ENCODE measurements around the gene DPAGT1.
"Not testable (repeated sequence)": the region's sequence is repeated elsewhere in the genome, so short reads cannot be mapped to it uniquely, and the experiment has no call there.

Gene DPAGT1

DNA sequence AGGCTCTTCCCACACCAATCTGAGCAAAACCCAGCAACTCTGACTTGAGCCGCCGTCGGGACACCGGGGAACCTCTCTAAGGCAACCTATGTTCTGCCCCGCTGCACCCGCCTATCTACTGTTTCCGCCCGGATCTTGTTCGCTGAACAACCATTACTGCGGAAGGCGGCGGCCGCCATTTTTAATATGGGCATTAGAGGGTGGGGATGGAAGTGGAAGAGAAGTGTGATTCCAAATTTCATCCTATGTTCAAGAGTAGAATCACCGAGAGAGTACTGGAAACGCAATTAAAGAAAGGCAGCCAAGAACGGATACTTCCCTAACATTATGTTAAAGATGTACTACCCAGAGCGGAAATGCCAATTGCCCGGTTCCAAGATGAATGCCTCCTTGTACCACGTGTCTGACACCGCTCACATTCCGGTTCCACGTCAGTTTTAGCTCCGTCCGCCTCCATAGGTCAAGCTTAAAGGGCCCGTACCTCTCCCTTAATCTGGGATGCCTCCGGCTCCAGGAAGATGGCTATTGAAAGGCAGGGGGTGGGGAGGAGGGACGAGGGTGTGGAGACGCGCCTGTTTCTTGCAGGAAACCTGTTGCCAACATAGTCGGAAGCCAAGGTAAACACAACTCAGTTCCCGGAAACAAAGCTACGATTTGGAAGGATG lies at the start of gene DPAGT1:
DPAGT1 (minus strand) TSS at position 95 of the 665 bp plus-strand sequence. CDS start 198 bp downstream, outside the sequence.
- DNase-seq (ENCODE audit: low spot score) = peak; percentile 80

DNA sequence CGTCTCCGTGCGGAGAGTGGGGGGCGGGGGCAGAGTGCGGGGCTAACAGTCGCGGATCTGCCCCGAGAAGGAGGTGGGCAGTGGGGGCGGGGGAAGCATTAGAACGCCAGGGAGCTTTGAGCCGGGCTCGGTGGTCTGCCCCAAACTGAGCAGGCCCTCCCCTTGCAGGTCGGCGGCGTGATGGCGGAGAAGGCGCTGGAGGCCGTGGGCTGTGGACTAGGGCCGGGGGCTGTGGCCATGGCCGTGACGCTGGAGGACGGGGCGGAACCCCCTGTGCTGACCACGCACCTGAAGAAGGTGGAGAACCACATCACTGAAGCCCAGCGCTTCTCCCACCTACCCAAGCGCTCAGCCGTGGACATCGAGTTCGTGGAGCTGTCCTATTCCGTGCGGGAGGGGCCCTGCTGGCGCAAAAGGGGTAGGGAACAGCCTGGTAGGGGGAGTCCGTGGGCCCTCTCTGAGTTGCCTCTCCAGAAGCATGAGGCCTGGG lies 48.2 kb upstream of the DPAGT1 start:
- no peak for DNase-seq (ENCODE audit: low spot score)

DNA sequence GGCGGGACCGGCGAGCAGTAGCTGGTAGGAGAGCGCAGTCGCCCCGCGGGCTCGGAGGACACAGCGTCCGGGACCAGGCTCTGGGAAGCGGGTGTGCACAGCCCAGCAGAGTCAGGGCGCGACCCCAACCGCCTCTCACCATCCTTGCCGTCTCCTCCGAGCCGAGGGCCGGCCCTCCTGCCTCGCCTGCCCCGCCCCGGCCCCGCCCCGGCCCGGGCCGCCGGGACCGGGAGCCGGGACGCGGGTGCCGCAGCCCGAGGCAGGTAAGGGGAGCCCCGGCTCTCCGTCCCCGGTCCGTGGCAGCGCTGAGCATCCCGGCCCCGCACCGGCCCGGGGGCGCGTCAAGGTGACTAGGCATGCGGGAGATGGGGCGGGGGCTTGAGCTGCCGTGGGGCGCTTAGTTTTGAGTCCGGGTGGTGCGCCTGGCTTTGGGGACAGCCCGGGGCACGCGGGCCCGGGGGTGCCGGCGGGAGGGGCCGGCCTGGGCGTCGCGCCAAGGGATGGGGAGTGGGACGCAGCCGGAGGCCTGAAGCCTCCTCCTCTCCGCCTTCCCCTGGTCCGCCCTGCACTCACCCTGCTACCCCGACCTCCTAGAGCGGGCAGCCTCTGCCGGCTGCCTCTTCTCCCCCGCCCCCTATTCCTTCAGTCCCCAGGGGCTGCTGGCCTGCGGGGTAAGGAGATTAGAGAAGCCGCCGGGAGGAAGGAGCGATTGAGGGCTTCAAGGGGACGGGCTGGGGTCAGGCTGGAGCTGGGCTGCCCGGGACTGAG lies 47.5 kb upstream of the DPAGT1 start, which contains the start of gene ABCG4:
ABCG4 (plus strand) TSS at position 35 of the 768 bp plus-strand sequence. CDS start 914 bp downstream, outside the sequence.
- no peak for DNase-seq (ENCODE audit: low spot score)

DNA sequence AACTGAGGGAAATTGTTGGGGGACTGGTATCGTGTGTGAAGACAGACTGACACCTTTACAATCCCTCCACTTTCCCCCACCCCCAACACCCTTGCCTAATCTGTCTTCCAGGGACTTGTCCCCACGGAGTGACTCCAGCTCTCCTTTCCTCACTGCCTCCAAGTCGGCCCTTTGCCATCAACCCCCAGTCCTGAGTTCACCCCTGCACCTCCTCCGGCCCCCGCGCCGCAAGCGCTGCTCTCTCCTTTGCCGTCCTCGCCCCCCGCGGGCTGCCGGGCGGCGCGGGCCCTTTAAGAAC lies 47.0 kb upstream of the DPAGT1 start:
- no peak for DNase-seq (ENCODE audit: low spot score)

DNA sequence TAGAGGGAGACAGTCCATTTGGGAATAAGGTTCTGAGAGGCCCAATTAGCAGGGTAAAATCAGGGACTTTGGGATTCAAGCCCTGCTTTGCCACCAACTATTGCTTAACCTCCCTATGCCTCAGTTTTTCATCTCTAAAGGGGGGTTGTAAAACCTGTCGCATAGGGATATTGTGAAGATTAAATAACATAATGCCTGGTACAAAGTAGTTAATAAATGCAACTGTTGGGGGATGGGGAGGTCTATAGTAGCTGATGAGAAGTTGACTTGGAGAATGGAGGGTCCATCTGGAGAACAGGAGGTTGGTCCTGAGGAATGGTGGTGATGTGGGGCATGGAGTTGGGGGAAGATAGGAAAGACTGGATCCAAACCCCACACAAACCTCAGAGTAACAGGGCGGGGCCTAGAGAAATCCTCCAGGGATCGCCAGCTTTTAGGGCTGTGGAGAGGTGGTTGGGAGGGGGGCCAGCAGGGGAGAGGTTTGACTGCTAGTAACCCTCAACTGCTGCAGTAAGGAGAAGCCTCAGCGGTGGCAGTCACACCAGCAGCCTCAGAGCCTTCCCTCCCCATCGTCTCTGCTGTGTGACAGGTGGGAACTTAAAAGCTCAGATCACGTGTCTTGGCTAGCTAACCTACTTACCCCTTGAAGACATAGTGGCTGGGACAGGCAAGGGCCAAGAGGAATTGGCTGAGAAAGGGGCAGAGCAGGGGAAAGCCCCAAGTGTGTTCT lies 46.1 kb upstream of the DPAGT1 start:
- DNase-seq (ENCODE audit: low spot score) = no peak

DNA sequence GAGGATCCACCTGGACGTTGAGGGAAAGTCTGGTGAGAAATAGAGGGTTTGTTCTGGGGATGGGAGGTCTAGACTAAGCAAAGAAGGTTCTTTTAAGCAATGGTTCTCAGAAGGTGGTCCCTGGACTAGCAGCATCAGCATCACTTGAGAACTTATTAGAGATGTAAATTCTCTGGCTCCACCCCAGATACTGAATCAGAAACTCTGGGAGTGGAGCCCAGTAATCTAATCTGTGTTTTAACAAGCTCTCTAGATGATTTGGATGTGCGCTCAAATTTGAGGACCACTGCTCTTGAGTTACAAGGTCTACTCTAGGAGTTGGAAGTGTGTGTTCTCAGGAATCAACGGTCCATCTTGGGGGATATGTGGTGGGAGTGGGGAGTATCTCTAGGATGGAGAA lies 43.9 kb upstream of the DPAGT1 start:
- no peak for DNase-seq (ENCODE audit: low spot score)

DNA sequence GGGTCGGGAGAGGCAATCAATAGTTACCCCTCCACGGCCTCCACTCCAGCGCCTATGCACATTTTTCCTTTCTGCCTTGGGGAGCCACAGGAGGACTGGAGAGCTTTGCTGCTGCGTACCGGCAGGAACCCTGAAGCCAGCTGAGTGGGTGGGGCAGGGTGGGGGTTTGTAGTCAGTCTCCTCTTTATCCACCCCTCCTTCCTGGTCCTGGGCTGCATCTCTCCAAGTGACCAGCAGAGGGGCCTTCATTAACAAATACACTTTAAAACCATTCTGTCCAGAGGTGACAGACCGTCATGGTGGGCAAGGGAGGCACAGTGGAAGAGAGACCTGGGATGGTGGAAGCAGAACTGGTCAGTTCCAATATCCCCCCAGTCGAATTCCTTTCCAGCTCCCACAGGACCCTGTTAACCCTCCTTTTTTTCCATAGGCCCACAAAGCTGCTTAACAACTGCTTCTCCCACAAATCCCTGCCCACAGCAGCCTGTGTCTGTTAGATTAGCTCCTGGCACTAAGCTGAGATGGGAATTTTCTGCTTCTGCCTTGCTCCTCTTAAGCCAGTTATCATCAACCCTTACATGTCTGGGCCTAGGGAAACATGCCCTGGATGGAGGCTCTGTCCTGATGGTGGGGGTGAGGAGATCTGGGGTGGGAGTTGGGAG lies 43.3 kb upstream of the DPAGT1 start:
- peak; percentile 88 for DNase-seq (ENCODE audit: low spot score)

DNA sequence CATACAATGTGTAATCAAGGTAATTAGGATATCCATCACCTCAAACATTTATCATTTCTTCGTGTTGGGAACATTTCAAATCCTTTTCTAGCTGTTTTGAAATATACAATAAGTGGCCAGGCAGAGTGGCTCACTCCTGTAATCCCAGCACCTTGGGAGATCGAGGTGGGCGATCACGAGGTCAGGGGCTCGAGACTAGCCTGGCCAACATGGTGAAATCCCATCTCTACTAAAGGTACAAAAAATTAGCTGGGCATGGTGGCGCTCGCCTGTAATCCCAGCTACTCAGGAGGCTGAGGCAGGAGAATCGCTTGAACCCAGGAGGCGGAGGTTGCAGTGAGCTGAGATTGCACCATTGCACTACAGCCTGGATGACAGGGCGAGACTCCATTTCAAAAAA lies 37.6 kb upstream of the DPAGT1 start:
- DNase-seq (ENCODE audit: low spot score) = not testable (repeated sequence)

DNA sequence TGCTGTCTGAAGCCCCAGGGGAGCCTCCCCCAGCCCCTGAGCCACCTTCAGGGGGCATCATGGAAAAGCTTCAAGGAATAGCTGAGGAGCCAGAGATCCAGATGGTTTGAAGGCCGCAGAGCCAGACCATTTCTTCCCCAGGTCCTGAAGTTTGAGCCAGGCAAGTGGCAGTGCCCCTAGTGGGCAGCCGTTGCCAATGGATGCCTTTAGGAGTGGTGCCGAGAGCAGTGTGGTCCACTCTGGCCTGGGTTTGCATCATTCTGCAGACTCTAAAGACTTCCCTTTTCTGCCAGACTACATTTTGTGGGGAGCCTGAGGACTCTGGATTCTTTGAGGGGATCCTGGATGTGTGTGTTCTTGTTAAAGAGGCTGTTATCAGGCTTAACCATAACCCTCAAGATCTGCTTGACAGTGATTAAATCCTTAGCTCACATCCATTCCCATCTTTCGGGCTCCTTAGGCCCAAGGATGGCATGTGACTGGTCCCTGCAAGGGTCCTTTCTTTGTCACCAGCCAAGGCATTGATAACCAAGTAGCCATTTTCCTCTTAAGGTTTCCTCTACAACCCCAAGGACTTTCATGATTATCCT lies 32.8 kb upstream of the DPAGT1 start:
- no peak for DNase-seq (ENCODE audit: low spot score)

DNA sequence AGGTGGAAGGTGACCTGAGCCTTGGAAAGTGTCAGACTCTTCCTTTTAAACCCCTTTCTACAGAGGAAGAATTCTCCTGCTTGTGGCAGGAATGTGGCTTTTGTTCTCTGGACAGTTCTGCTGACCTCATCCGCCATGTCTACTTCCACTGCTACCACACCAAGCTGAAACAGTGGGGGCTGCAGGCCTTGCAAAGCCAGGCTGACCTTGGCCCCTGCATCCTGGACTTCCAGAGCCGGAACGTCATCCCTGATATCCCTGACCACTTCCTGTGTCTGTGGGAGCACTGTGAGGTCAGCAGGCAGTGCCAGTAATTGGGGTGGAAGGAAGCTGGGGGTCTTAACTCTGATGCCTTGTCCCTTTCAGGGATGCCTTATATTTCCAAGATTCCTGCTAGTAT lies 29.0 kb upstream of the DPAGT1 start:
- DNase-seq (ENCODE audit: low spot score) = no peak

DNA sequence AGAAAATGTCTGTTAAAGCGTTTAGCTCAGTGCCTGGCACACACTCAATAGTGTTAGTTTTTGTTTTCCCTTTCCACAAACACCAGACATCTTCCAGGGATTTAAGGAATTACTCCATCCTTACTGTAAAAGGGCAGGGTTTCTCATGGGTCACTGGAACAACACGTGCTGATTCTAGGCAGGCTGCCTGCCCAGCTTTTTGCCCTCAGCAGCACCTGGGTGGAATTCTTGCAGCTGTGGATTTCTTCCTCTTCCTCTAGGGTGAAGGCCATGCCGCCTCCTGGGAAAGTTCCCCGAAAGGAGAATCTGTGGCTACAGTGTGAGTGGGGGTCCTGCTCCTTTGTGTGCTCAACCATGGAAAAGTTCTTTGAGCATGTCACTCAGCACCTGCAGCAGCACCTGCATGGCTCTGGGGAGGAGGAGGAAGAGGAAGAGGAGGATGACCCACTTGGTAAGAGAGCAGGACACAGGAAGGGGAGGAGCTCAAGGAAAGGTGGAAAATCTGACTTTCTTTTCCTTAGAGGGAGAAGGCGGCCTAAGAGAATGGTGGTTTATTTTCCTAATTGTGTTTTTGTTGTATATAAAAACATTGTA lies 25.1 kb upstream of the DPAGT1 start:
- no peak for DNase-seq (ENCODE audit: low spot score)

DNA sequence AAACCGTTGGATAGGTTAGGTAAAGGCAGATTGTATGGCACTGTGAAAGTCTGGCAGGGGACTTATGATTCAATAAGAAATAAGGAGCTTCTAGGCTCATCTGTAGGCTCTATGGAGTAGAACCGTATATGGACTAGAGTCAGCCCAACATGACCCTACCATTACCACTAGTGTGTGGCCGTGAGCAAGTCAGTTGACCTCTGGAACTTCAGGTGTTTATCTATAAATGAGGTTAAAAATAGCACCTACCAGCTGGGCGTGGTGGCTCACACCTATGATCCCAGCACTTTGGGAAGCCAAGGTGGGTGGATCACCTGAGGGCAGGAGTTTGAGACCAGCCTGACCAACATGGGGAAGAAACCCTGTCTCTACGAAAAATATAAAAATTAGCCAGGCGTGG lies 24.2 kb upstream of the DPAGT1 start:
- no peak for DNase-seq (ENCODE audit: low spot score)

DNA sequence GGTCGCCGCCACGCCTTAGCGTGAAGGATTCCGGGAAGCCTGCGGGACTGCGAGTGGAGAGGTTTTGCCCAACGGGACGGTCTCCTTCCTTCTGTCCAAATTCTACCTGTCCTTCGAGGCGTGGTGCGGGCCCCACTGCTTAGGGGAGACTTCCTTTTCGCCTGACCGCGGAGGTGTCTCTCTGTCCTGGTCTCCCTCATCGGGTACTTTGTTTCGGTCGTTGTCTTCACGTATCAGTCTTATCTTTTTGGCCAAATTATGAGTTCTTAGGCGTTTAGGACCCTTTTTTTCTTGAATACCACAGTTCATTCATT lies 20.1 kb upstream of the DPAGT1 start:
- no peak for DNase-seq (ENCODE audit: low spot score)

DNA sequence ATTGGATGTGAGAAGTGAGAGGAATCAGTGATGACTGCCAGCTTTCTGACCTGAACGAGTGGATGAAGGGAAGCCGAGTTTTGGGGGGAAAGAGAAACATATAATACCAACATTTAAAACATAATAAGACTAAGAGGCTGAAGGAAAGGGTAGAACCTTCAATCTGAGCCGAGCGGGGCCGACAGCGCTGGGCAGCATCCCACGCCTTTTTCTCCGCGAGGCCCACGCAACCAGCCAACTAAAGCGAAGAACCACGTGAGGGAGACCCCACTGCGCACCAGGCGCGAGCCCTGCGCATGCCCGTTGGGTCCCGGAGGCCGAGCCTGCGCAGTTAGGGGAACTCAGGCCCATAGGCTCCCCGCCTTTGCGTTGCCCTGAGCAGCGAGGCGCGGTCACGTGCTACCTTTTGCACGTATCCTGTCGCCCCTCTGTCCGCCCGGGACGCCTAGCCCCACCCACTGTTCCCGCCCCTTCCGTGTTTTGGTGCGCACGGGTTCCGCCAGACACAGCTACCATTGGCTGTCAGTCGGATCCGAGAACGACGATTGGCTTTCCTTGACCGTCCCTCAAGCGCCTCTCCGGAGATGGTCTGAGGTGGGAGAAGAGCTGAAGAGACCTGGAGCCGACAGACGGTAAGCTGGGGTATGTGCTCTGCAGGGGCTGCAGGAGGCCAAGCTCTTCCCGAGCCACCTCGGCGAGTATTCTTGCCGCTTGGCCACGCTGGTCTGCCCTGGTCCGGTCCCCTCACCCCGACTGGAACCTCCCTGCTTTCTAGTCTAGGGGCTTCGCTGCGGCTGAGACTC lies 19.6 kb upstream of the DPAGT1 start, which contains the start of gene HINFP:
HINFP (plus strand) TSS at position 573 of the 803 bp plus-strand sequence. CDS start 5,365 bp downstream, outside the sequence.
- DNase-seq (ENCODE audit: low spot score) = peak; percentile 94

DNA sequence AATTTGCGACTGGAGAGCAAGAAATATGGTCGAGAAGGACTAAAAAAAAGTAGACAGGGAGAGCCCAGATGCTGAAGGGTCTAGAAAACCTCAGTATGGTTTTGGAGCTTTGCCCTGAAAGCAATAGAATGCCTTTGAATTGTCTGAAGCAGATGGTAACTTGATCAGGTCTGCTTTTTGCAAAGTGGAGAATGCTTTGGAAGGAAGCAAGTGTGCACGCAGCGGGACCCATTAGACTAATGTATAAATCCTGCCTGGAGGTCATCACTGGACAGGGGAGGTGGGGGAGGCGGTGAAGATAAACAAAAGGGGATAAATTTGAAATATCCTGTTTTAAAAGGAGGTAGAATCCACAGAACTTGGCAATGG lies 19.0 kb upstream of the DPAGT1 start:
- DNase-seq (ENCODE audit: low spot score) = no peak

DNA sequence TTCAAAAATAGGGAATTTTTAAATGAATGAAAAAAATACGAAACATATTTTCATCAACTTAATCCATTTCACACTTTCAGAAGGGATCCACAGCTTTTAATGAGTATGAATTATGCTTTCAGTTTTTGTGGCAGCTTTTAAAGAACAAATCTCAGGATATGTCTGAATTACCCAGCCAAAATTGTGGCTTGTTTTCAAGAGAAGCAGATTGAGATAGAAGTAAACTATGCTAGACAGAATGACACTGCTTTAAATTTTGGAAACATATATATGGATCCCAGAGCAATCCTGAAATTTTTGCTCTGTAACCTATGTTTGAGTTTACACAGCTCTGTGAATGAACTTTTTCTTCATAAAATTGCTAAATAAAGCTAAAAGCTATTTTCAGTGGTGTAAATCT lies 17.3 kb upstream of the DPAGT1 start:
- no peak for DNase-seq (ENCODE audit: low spot score)

DNA sequence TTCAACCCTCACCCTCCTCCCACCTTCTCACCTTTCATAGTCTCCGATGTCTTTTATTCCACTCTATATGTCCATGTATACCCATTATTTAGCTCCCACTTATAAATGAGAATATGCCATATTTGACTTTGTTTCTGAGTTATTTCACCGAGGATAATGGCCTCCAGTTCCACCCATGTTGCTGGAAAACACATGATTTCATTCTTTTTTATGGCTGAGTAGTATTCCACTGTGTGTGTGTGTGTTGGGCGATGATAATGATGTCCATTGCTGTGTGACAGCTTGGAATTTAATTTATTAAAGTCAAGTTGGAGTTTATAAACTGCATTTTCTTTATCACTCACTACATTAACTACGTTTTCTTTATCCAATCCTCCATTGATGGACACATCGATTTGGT lies 16.6 kb upstream of the DPAGT1 start:
- DNase-seq (ENCODE audit: low spot score) = no peak

DNA sequence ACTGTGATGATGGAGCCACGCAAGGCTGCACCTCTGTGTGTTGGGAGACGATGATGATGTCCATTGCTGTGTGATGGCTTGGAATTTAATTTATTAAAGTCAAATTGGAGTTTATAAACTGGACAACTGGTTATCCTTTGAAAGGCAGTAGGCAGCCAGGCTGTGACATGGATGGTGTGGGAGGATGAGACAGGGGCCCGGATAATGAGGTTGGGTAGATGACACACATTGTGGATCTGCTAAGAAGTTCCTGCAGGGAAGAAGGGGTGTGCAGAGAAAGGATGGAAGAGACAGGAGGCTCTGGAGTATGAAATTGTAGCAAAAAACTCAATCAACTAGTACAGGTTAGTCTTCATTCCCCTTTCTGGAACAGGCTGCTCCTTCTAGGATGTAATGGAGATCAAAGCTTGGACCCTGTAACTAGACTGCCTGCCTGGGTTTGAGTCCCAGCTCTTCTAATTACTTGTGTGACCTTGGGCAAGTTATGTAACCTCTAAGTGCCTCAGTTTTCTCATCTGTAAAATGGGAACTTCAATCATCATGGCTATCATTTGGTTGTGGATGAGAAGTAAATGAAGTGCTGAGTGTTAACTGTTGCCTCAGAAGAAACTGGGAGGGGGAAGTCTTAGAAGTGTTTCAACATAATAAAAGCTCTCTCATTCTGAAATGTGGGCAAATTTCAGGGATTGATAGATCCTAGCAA lies 15.5 kb upstream of the DPAGT1 start:
- no peak for DNase-seq (ENCODE audit: low spot score)

DNA sequence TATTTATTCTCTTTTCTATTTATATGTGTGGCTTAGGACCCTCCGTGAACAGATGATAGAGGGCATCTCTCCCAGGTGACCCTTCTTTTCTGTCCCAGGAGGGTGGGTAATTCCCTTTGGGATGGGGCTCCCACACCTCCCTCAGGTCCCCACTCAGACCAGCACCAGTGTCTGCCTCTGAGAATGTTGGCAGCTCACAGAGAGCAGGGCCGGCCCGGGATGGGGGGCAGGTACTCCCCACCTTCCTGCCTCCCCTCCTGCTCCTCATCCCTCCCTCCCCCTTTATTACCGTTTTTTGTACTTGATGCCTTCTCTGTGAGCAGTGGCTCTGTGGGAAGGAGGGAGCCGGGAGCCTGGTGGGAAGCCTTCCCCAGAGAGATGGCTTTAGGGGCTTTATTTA lies 14.9 kb upstream of the DPAGT1 start:
- no peak for DNase-seq (ENCODE audit: low spot score)

DNA sequence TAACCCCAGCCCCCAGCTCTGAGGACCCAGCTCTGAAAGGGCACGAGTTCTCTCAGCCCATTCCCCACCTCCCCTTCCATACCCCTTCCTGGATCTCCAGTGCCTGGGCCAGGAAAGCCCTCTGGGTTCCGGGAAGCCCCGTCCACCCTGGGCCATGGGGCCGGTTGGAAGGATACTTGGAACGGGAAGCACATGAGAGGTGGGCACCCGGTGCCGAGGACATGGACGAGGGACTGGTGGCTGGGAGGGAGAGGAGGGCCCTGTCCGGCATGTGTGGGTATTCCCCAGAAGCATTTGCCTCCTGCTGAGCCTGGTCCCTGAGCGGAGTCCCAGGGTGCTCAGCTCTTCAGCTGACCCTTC lies 14.6 kb upstream of the DPAGT1 start:
- DNase-seq (ENCODE audit: low spot score) = no peak

All from HuH-7.5 (cell line).